AG04450 (cell line): ENCODE data around the gene PRKCQ. TPM values are rescaled to one million over a fixed set of nuclear protein-coding genes. Genes with fewer than 3 reads are reported as not detected.

Source experiments
- CTCF ChIA-PET: fragments of 300-600, 350-600 bp; formaldehyde crosslinking; extraction: SDS; loops from one replicate; lab custom pipeline; 2022; ENCODE audit warnings: antibody characterized with exemption, inconsistent platforms; lab: Charles Lee
- POLR2A ChIA-PET: fragments of 350-600 bp; formaldehyde crosslinking; extraction: SDS; loops from one replicate; lab custom pipeline; 2021; ENCODE audit warnings: antibody characterized with exemption, inconsistent platforms; lab: Yijun Ruan, JAX
- DNase-seq: peaks from one replicate; pipeline ENCODE4 v3.0.0-alpha.2; 2011; ENCODE audit warnings: low read depth, low spot score
- H3K27ac ChIP-seq: one replicate; pipeline ENCODE4 v1.5.1; 2012; ENCODE audit warnings: low read depth, low read length, control low read depth
- H3K27me3 ChIP-seq: one replicate; pipeline ENCODE4 v1.6.0; 2012; ENCODE audit warnings: low read length; ENCODE audit not compliant: control insufficient read depth, insufficient read depth
- H3K4me3 ChIP-seq: 2 replicates; pipeline ENCODE4 v1.5.1; 2011; ENCODE audit warnings: mild to moderate bottlenecking, low read depth, low read length, control low read depth
- H3K9me3 ChIP-seq: 2 replicates; pipeline ENCODE4 v1.5.1; 2012; ENCODE audit warnings: low read length; ENCODE audit not compliant: control insufficient read depth, insufficient read depth
- CTCF ChIP-seq: IDR thresholded peaks from 2 replicates; pipeline ENCODE4 v1.5.1; 2011; ENCODE audit warnings: low read depth, low read length, control low read depth, inconsistent platforms
- polyA plus RNA-seq: library from polyadenylated mRNA; depleted of rRNA; stranded (reverse); fragments of >200 nt; gene quantifications from 2 replicates; pipeline ENCODE4 v1.2.3, GENCODE V29; 2011

PRKCQ gene
- polyA plus RNA-seq, 1 experiment, result 0.10 TPM

GRCh38 chr10:6610647-6611046 lies 30.6 kb upstream of the PRKCQ start:
- Histone ChIP-seq H3K27ac (no peak overlapping the region), H3K27me3 (no peaks in the 10 kb centered on the region), H3K4me3 (no peak overlapping the region), H3K9me3 (no peaks in the 10 kb centered on the region)
- ChIA-PET POLR2A (no interaction called here), CTCF (no interaction called here)
- no peak for TF ChIP-seq CTCF
- DNase-seq, result no peak

- TF ChIP-seq CTCF, result no peak
- POLR2A ChIA-PET, result no interaction called here
Measured at GRCh38 chr10:6609625-6610024, 29.5 kb upstream of the PRKCQ start.

GRCh38 chr10:6607778-6608177 lies 27.7 kb upstream of the PRKCQ start:
- Histone ChIP-seq H3K27me3 (no peaks in the 10 kb centered on the region), H3K27ac (no peak overlapping the region), H3K9me3 (no peaks in the 10 kb centered on the region), H3K4me3 (no peak overlapping the region)
- POLR2A ChIA-PET, result interaction anchor here (0.7 kb wide), 1 partner anchor 560 kb away, joined by 3 read pairs; no protein-coding TSS in a partner anchor
- CTCF ChIA-PET, result interaction anchor here (1.6 kb wide), 1 partner anchor 27 kb away, joined by 5 read pairs; no protein-coding TSS in a partner anchor
- DNase-seq, result no peak
- TF ChIP-seq CTCF, result no peak

More at GRCh38 chr10:6609625-6610024, 29.5 kb upstream of the PRKCQ start:
- DNase-seq, result no peak
- Histone ChIP-seq H3K9me3 (no peaks in the 10 kb centered on the region), H3K27ac (no peak overlapping the region), H3K4me3 (no peak overlapping the region), H3K27me3 (no peaks in the 10 kb centered on the region)
- CTCF ChIA-PET, result no interaction called here

- no peak for TF ChIP-seq CTCF
- H3K4me3 ChIP-seq, result no peak overlapping the region
- no peaks in the 10 kb centered on the region for H3K9me3 ChIP-seq
- ChIA-PET POLR2A (interaction anchor here (0.7 kb wide), 1 partner anchor 561 kb away, joined by 3 read pairs; no protein-coding TSS in a partner anchor), CTCF (interaction anchor here (1.6 kb wide), 1 partner anchor 26 kb away, joined by 5 read pairs; no protein-coding TSS in a partner anchor)
- H3K27me3 ChIP-seq, result no peaks in the 10 kb centered on the region
- no peak overlapping the region for H3K27ac ChIP-seq
- no peak for DNase-seq
Measured at GRCh38 chr10:6607182-6607581, 27.1 kb upstream of the PRKCQ start.

GRCh38 chr10:6603142-6604125 lies 23.4 kb upstream of the PRKCQ start:
- Histone ChIP-seq H3K9me3 (no peaks in the 10 kb centered on the region), H3K4me3 (no peak overlapping the region), H3K27me3 (no peaks in the 10 kb centered on the region), H3K27ac (no peak overlapping the region)
- DNase-seq, result no peak
- CTCF ChIA-PET, result interaction anchor here (1.3 kb wide), 1 partner anchor 23 kb away, joined by 6 read pairs; no protein-coding TSS in a partner anchor
- POLR2A ChIA-PET, result no interaction called here
- TF ChIP-seq CTCF, result no peak
